Nucleus accumbens (tissue), 56 donors: ENCODE data around the gene TTLL10.

Experiments used
- DNase-seq, 56 donors: peaks; one replicate each; lab custom pipeline; 2025; lab: John Stamatoyannopoulos, UW

The TTLL10 gene

GRCh38 chr1:1173793-1174415 is at the start of gene TTLL10:
Gene TTLL10 (plus strand): TSS chr1:1173880. CDS start chr1:1179216, 5,336 bp downstream.
- DNase-seq: no peak

GRCh38 chr1:1124508-1124785 is 49.2 kb upstream of the TTLL10 start:
- no peak for DNase-seq

- DNase-seq: no peak
Measured at GRCh38 chr1:1124786-1125642, 48.7 kb upstream of the TTLL10 start.

GRCh38 chr1:1125945-1126344 is 47.7 kb upstream of the TTLL10 start:
- no peak for DNase-seq

- DNase-seq: no peak
Measured at GRCh38 chr1:1127551-1128451, 45.9 kb upstream of the TTLL10 start.

- DNase-seq: no peak
Measured at GRCh38 chr1:1128454-1129139, 45.1 kb upstream of the TTLL10 start.

- DNase-seq: peak in 3 of 56 donors; percentile 4 to 26 (median 22)
Measured at GRCh38 chr1:1129381-1129821, 44.3 kb upstream of the TTLL10 start.

GRCh38 chr1:1130206-1131120 is 43.2 kb upstream of the TTLL10 start:
- no peak for DNase-seq

- DNase-seq: no peak
Measured at GRCh38 chr1:1132042-1132950, 41.4 kb upstream of the TTLL10 start.

GRCh38 chr1:1132956-1133750 is 40.5 kb upstream of the TTLL10 start:
- no peak for DNase-seq

GRCh38 chr1:1134300-1134970 is 39.2 kb upstream of the TTLL10 start:
- DNase-seq: no peak

GRCh38 chr1:1135339-1136136 is 38.1 kb upstream of the TTLL10 start:
- DNase-seq: peak in 2 of 56 donors; percentile 10 to 17

- DNase-seq: no peak
Measured at GRCh38 chr1:1136547-1137230, 37.0 kb upstream of the TTLL10 start.

GRCh38 chr1:1137256-1138045 is 36.2 kb upstream of the TTLL10 start:
- DNase-seq: no peak

- no peak for DNase-seq
Measured at GRCh38 chr1:1140673-1141072, 33.0 kb upstream of the TTLL10 start.
